ENCODE measurements around the gene ADARB1. TPM values are rescaled to one million over a fixed set of nuclear protein-coding genes. Genes with fewer than 3 reads are reported as not detected.

Gene ADARB1
- total and polyA plus RNA-seq, 9 of the 15 experiments (the other 6 are each of a cell fraction or from before 2014, with no cell fraction given), result 6.7 to 16.0 (median 8.3) TPM

DNA sequence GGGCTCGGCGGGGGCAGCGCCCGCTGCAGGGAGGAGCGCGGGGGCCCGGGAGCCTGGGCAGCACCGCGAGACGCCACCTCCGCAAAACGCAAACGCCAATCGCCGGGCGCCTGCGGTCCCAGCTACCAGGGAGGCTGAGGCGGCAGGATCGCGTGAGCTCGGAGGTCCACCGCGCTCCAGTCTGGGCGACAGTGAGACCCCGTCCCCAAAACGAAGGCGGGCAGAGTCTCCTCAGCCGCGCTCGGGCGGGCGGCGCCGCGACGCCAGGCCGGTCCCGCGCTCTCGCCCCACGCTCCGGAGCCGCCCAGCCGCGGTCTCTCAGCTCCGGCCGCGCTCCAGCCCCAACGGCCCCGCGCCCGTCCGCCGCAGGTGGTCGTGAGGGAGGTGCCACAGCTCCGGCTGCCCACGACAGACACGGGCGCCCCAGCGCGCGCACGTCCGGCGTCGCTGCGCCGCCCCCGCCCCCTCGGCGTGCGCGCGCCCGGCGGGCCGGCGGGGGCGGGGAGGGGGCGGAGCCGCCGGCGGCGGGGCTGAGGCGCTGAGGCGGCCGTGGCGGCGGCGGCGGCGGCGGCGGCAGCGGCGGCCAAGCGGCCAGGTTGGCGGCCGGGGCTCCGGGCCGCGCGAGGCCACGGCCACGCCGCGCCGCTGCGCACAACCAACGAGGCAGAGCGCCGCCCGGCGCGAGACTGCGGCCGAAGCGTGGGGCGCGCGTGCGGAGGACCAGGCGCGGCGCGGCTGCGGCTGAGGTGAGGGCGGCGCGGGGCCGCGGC, at the start of gene ADARB1 (continued):
- TF ChIP-seq, protein P1, sequence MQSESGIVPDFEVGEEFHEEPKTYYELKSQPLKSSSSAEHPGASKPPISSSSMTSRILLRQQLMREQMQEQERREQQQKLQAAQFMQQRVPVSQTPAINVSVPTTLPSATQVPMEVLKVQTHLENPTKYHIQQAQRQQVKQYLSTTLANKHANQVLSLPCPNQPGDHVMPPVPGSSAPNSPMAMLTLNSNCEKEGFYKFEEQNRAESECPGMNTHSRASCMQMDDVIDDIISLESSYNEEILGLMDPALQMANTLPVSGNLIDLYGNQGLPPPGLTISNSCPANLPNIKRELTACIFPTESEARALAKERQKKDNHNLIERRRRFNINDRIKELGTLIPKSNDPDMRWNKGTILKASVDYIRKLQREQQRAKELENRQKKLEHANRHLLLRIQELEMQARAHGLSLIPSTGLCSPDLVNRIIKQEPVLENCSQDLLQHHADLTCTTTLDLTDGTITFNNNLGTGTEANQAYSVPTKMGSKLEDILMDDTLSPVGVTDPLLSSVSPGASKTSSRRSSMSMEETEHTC (IDR thresholded peaks at IDR 0.05), result peak; percentile 61
- TF ChIP-seq, protein P2, sequence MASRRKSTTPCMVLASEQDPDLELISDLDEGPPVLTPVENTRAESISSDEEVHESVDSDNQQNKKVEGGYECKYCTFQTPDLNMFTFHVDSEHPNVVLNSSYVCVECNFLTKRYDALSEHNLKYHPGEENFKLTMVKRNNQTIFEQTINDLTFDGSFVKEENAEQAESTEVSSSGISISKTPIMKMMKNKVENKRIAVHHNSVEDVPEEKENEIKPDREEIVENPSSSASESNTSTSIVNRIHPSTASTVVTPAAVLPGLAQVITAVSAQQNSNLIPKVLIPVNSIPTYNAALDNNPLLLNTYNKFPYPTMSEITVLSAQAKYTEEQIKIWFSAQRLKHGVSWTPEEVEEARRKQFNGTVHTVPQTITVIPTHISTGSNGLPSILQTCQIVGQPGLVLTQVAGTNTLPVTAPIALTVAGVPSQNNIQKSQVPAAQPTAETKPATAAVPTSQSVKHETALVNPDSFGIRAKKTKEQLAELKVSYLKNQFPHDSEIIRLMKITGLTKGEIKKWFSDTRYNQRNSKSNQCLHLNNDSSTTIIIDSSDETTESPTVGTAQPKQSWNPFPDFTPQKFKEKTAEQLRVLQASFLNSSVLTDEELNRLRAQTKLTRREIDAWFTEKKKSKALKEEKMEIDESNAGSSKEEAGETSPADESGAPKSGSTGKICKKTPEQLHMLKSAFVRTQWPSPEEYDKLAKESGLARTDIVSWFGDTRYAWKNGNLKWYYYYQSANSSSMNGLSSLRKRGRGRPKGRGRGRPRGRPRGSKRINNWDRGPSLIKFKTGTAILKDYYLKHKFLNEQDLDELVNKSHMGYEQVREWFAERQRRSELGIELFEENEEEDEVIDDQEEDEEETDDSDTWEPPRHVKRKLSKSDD (conservative IDR thresholded peaks at IDR 0.05; ENCODE audit: low read length), result no peak
- peak; percentile 53; the same call in 1 of the 2 replicates for TF ChIP-seq POLR2A (conservative IDR thresholded peaks at IDR 0.05)
- no peak for TF ChIP-seq PHB2 (IDR thresholded peaks at IDR 0.05; ENCODE audit: low read depth)
- TF ChIP-seq ZFP36 (IDR thresholded peaks at IDR 0.05; ENCODE audit: low read depth, low read length, partially characterized antibody), result no peak
- TF ChIP-seq ZBTB7A (IDR thresholded peaks at IDR 0.05; ENCODE audit: borderline replicate concordance, control insufficient read depth, low read depth, low read length), result peak; percentile 95; the same call in 1 of the 2 replicates
- TF ChIP-seq, protein P3, sequence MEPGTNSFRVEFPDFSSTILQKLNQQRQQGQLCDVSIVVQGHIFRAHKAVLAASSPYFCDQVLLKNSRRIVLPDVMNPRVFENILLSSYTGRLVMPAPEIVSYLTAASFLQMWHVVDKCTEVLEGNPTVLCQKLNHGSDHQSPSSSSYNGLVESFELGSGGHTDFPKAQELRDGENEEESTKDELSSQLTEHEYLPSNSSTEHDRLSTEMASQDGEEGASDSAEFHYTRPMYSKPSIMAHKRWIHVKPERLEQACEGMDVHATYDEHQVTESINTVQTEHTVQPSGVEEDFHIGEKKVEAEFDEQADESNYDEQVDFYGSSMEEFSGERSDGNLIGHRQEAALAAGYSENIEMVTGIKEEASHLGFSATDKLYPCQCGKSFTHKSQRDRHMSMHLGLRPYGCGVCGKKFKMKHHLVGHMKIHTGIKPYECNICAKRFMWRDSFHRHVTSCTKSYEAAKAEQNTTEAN (CRISPR knock-in tag; IDR thresholded peaks at IDR 0.05), result no peak
- TF ChIP-seq ZKSCAN8 (CRISPR knock-in tag; IDR thresholded peaks at IDR 0.05), result 0 out of 2 replicates have a peak, but pooled peaks have one; percentile 2
- TF ChIP-seq DMBX1 (CRISPR knock-in tag; IDR thresholded peaks at IDR 0.05; ENCODE audit: borderline replicate concordance), result peak; percentile 63
- peak; percentile 95 for TF ChIP-seq ZBTB1 (CRISPR knock-in tag; IDR thresholded peaks at IDR 0.05; ENCODE audit: borderline replicate concordance, low read depth)
- TF ChIP-seq KAT2B (IDR thresholded peaks at IDR 0.05; ENCODE audit: low read depth, low read length), result no peak
- TF ChIP-seq, protein P4, sequence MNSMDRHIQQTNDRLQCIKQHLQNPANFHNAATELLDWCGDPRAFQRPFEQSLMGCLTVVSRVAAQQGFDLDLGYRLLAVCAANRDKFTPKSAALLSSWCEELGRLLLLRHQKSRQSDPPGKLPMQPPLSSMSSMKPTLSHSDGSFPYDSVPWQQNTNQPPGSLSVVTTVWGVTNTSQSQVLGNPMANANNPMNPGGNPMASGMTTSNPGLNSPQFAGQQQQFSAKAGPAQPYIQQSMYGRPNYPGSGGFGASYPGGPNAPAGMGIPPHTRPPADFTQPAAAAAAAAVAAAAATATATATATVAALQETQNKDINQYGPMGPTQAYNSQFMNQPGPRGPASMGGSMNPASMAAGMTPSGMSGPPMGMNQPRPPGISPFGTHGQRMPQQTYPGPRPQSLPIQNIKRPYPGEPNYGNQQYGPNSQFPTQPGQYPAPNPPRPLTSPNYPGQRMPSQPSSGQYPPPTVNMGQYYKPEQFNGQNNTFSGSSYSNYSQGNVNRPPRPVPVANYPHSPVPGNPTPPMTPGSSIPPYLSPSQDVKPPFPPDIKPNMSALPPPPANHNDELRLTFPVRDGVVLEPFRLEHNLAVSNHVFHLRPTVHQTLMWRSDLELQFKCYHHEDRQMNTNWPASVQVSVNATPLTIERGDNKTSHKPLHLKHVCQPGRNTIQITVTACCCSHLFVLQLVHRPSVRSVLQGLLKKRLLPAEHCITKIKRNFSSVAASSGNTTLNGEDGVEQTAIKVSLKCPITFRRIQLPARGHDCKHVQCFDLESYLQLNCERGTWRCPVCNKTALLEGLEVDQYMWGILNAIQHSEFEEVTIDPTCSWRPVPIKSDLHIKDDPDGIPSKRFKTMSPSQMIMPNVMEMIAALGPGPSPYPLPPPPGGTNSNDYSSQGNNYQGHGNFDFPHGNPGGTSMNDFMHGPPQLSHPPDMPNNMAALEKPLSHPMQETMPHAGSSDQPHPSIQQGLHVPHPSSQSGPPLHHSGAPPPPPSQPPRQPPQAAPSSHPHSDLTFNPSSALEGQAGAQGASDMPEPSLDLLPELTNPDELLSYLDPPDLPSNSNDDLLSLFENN (IDR thresholded peaks at IDR 0.05; ENCODE audit: low read depth in 2 of 2, low read length in 2 of 2), result peak in 1 of 2 experiments; percentile 95; a peak in 2 of 4 replicates
- TF ChIP-seq TOE1 (IDR thresholded peaks at IDR 0.05; ENCODE audit: borderline replicate concordance), result no peak
- no peak for TF ChIP-seq TOE1 (CRISPR knock-in tag; IDR thresholded peaks at IDR 0.05; ENCODE audit: borderline replicate concordance, low read depth)
- no peak for TF ChIP-seq ZNF217 (CRISPR knock-in tag; IDR thresholded peaks at IDR 0.05)
- TF ChIP-seq, protein P5, sequence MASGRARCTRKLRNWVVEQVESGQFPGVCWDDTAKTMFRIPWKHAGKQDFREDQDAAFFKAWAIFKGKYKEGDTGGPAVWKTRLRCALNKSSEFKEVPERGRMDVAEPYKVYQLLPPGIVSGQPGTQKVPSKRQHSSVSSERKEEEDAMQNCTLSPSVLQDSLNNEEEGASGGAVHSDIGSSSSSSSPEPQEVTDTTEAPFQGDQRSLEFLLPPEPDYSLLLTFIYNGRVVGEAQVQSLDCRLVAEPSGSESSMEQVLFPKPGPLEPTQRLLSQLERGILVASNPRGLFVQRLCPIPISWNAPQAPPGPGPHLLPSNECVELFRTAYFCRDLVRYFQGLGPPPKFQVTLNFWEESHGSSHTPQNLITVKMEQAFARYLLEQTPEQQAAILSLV (tag; IDR thresholded peaks at IDR 0.05), result no peak

All from K562 (cell line).